OCI-LY3 (cell line): ENCODE data around the gene PC.

ENCODE experiments used
- H2AFZ ChIP-seq: fragments of 200-600, 300-600 bp; shearing (Covaris generic); 2 replicates; pipeline ENCODE4 v1.6.0; 2014; ENCODE audit warnings: antibody characterized with exemption, low read depth, low read length
- H3K27ac ChIP-seq: fragments of 200-600, 300-600 bp; sonication (generic); 2 replicates; pipeline ENCODE4 v1.5.1; 2014; ENCODE audit warnings: mild to moderate bottlenecking, low read length, moderate library complexity, mixed read lengths
- H3K27me3 ChIP-seq: fragments of 200-600, 300-600 bp; sonication (generic); 2 replicates; pipeline ENCODE4 v1.6.1; 2014; ENCODE audit warnings: low read depth, low read length, mixed read lengths
- H3K36me3 ChIP-seq: fragments of 200-600, 300-600 bp; sonication (generic); replicated peaks from 2 replicates; pipeline ENCODE3; 2014; ENCODE audit warnings: low read depth, low read length, mixed read lengths
- H3K4me1 ChIP-seq: fragments of 300-600, 200-600 bp; sonication (generic); 2 replicates; pipeline ENCODE4 v1.6.1; 2014; ENCODE audit warnings: low read length, mixed read lengths
- H3K4me2 ChIP-seq: fragments of 200-600, 300-600 bp; sonication (generic); 2 replicates; pipeline ENCODE4 v1.6.1; 2014; ENCODE audit warnings: low read length, mixed read lengths
- H3K4me3 ChIP-seq: fragments of 300-600, 200-600 bp; sonication (generic); 2 replicates; pipeline ENCODE4 v1.5.1; 2014; ENCODE audit warnings: antibody characterized with exemption, mild to moderate bottlenecking, low read length, moderate library complexity
- H3K79me2 ChIP-seq: fragments of 300-600, 200-600 bp; shearing (Covaris generic); 2 replicates; pipeline ENCODE4 v1.6.1; 2014; ENCODE audit warnings: mild to moderate bottlenecking, low read length, mixed read lengths
- H3K9ac ChIP-seq: fragments of 300-600, 200-600 bp; shearing (Covaris generic); 2 replicates; pipeline ENCODE4 v1.6.0; 2014; ENCODE audit warnings: mild to moderate bottlenecking, low read length, moderate library complexity
- H3K9me3 ChIP-seq: fragments of 200-600, 300-600 bp; shearing (Covaris generic); 2 replicates; pipeline ENCODE4 v1.6.1; 2014; ENCODE audit warnings: low read length, mixed read lengths; ENCODE audit not compliant: insufficient read depth
- H4K20me1 ChIP-seq: fragments of 200-600, 300-600 bp; sonication (generic); 2 replicates; pipeline ENCODE4 v1.6.1; 2016; ENCODE audit warnings: low read length, mixed read lengths; ENCODE audit not compliant: insufficient read depth
- EZH2phosphoT487 ChIP-seq: fragments of 200-600 bp; shearing (Covaris generic); IDR thresholded peaks from 2 replicates; pipeline ENCODE4 v1.6.1; 2018; ENCODE audit warnings: antibody characterized with exemption, mixed run types, low read depth
- TF ChIP-seq, protein P1 (sequence below): fragments of 200-600, 300-600 bp; sonication (generic); IDR thresholded peaks from 2 replicates; pipeline ENCODE4 v1.5.1; 2014; ENCODE audit warnings: antibody characterized with exemption, low read length, low read depth

The PC gene

DNA sequence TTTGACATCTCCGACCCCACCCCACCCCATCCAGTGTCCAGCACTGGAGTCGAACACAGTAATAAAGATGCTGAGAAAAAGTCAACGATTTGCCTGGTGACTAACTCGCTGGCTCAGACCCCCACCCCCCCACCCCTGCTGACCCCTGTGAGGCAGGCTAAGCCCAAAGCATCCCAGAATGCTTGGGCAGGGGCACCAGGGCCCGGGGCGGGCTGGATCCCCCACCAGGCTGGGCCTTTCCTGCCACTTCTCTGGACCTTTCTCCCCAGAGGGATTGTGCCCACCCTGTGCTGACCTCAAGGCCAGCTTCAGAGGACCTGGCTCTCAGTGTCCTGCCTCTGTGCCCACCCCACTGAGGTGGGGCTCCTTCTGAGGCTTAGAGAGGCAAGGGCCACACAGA is 18.7 kb upstream of the PC start:
- Histone ChIP-seq H3K36me3 (no peaks in the 10 kb centered on the region), H3K27me3 (0 out of 2 replicates have a peak, but pooled peaks cover 4% of the 10 kb centered on the region), H3K4me1 (0 out of 2 replicates have a peak, but pooled peaks cover under 1% of the 10 kb centered on the region), H2AFZ (no peak overlapping the region), H4K20me1 (no peaks in the 10 kb centered on the region), H3K9ac (no peak overlapping the region), H3K27ac (no peak overlapping the region), H3K9me3 (0 out of 2 replicates have a peak, but pooled peaks cover 4% of the 10 kb centered on the region), H3K79me2 (no peaks in the 10 kb centered on the region), H3K4me2 (no peak overlapping the region), H3K4me3 (no peak overlapping the region)
- TF ChIP-seq, protein P1, sequence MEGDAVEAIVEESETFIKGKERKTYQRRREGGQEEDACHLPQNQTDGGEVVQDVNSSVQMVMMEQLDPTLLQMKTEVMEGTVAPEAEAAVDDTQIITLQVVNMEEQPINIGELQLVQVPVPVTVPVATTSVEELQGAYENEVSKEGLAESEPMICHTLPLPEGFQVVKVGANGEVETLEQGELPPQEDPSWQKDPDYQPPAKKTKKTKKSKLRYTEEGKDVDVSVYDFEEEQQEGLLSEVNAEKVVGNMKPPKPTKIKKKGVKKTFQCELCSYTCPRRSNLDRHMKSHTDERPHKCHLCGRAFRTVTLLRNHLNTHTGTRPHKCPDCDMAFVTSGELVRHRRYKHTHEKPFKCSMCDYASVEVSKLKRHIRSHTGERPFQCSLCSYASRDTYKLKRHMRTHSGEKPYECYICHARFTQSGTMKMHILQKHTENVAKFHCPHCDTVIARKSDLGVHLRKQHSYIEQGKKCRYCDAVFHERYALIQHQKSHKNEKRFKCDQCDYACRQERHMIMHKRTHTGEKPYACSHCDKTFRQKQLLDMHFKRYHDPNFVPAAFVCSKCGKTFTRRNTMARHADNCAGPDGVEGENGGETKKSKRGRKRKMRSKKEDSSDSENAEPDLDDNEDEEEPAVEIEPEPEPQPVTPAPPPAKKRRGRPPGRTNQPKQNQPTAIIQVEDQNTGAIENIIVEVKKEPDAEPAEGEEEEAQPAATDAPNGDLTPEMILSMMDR = no peak
- no peak for TF ChIP-seq EZH2phosphoT487

DNA sequence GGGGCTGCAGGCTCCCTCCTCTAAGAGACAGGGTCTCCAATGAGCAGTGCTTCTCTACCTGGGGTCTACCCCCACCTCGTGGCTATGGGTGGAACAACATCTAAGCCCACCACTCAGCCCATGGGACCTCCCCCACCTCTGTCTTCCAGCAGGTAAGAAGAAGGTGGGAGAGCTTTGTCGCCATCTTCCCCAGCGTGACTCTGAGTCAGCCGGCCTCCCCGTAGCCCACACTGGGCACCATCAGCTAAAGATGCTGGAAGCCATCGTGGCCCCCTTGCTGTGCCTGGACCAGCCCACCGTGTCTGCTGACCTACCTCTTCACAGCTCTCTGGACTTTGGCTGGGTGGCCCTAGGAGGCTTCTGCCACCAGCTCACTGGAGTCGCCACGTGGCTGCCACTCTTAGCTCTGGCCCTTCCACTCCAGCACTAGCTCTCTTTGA is 17.9 kb upstream of the PC start:
- no peak overlapping the region for H3K4me3 ChIP-seq
- no peaks in the 10 kb centered on the region for H3K79me2 ChIP-seq
- no peak overlapping the region for H3K27ac ChIP-seq
- H3K4me2 ChIP-seq = 0 out of 2 replicates have a peak overlapping the region, but pooled peaks have one; percentile 1
- TF ChIP-seq, protein P1 = peak; percentile 98
- no peak for TF ChIP-seq EZH2phosphoT487
- no peaks in the 10 kb centered on the region for H3K4me1 ChIP-seq
- H4K20me1 ChIP-seq = no peaks in the 10 kb centered on the region
- H3K9me3 ChIP-seq = 0 out of 2 replicates have a peak, but pooled peaks cover 4% of the 10 kb centered on the region
- no peaks in the 10 kb centered on the region for H3K36me3 ChIP-seq
- no peaks in the 10 kb centered on the region for H3K27me3 ChIP-seq
- H3K9ac ChIP-seq = no peak overlapping the region
- H2AFZ ChIP-seq = no peak overlapping the region

DNA sequence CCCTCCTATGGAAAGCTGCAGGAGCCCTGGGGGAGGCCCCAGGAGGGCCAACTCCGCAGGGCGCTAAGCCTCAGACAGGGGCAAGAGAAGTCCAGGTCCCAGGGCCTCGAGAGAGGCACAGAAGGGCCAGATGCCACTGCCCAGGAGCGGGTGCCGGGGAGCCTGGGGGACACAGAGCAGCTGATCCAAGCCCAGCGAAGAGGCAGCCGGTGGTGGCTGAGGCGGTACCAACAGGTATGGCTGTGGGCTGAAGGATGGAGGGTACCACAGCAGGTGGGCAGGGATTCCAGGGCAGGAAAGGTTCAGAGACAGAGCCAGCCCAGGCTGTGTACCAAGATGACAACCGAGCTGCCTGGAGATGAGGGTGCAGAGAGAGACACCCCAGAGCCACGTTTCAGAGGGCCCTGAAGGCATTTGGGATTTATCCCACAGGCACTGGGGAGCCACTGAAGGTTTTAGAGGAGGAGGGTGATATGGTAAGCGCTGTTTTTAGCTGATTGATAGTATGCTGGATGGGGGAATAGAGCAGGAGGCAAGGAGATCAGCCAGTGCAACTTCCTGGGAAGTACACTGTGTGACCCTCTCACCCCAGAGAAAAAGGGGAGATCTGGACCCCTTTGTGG is 17.3 kb upstream of the PC start:
- Histone ChIP-seq H3K27ac (no peak overlapping the region), H3K9ac (no peak overlapping the region), H3K9me3 (0 out of 2 replicates have a peak, but pooled peaks cover 4% of the 10 kb centered on the region), H3K79me2 (no peaks in the 10 kb centered on the region), H3K4me2 (no peak overlapping the region), H2AFZ (no peak overlapping the region), H3K27me3 (peaks cover 4% of the 10 kb centered on the region; the same call in 1 of the 2 replicates), H4K20me1 (no peaks in the 10 kb centered on the region), H3K4me1 (no peaks in the 10 kb centered on the region), H3K36me3 (no peaks in the 10 kb centered on the region), H3K4me3 (no peak overlapping the region)
- TF ChIP-seq, protein P1 = no peak
- TF ChIP-seq EZH2phosphoT487 = no peak

DNA sequence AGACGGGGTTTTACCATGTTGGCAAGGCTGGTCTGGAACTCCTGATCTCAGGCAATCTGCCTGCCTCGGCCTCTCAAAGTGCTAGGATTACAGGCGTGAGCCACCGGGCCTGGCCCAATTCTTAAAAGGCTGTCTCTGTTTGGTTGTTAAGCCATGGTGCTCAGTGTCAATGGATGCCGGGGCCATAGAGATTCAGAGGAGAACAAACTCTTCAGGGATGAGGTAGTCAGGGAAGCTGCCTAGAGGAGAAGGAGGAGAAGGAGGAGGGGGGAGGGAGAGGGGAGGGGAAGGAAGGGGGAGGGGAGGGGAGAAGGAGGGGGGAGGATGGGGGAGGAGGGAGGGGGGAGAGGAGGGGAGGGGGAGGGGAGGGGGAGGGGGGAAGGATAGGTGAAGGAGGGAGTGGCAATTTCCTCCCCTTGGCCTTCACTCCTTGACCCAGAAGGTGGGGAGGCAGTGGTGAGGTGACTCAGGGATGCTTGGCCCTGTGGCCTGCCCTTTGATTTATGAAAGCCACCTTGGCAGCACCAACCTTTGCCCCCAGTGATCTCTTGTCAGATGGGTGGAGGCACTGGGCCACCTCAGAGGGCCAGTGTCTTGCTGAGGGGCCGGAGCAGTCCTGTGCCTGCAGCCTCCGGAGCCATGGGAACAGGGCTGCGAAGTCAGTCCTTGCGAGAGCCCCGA is 16.7 kb upstream of the PC start, which contains the start of gene C11orf86:
TSS of gene C11orf86 (plus strand) at position 581 of the 681 bp plus-strand sequence. CDS start at position 640, 59 bp downstream.
- Histone ChIP-seq H3K4me1 (no peaks in the 10 kb centered on the region), H4K20me1 (no peaks in the 10 kb centered on the region), H3K27me3 (peaks cover 6% of the 10 kb centered on the region; the same call in 1 of the 2 replicates), H3K79me2 (no peaks in the 10 kb centered on the region), H3K36me3 (no peaks in the 10 kb centered on the region), H3K9me3 (0 out of 2 replicates have a peak, but pooled peaks cover 4% of the 10 kb centered on the region), H3K9ac (no peak within 1 kb of the TSS), H2AFZ (no peak within 1 kb of the TSS), H3K27ac (no peak within 1 kb of the TSS), H3K4me2 (0 out of 2 replicates have a peak within 1 kb of the TSS, but pooled peaks have one; percentile 1), H3K4me3 (no peak within 1 kb of the TSS)
- TF ChIP-seq, protein P1 = no peak
- no peak for TF ChIP-seq EZH2phosphoT487
